HG03575 (cell line): ENCODE results near the gene NKPD1.
A peak's percentile ranks its signal among the peaks of the same experiment; 100 is the strongest.

Experiments
- ATAC-seq: cut with Tn5 transposase; IDR thresholded peaks from one replicate; pipeline ENCODE4 v1.9.1; 2021; ENCODE audit not compliant: unreplicated experiment, insufficient number of reproducible peaks, low FRiP score; ENCODE audit errors: extremely low read depth

NKPD1 gene

GRCh38 chr19:45160870-45161737 lies at the start of gene NKPD1:
NKPD1 (minus strand) TSS chr19:45160982; CDS start chr19:45160150, 832 bp downstream.
- no peak for ATAC-seq

- ATAC-seq = no peak
Measured at GRCh38 chr19:45206328-45206727, 45.5 kb upstream of the NKPD1 start.

GRCh38 chr19:45205810-45206209 lies 45.0 kb upstream of the NKPD1 start:
- ATAC-seq = no peak

GRCh38 chr19:45202637-45203036 lies 41.9 kb upstream of the NKPD1 start:
- ATAC-seq = no peak

GRCh38 chr19:45200568-45200967 lies 39.8 kb upstream of the NKPD1 start:
- ATAC-seq = no peak

GRCh38 chr19:45195764-45196163 lies 35.0 kb upstream of the NKPD1 start:
- ATAC-seq = no peak

GRCh38 chr19:45191375-45191774 lies 30.6 kb upstream of the NKPD1 start:
- ATAC-seq = no peak

GRCh38 chr19:45189971-45190370 lies 29.2 kb upstream of the NKPD1 start:
- ATAC-seq = no peak

- no peak for ATAC-seq
Measured at GRCh38 chr19:45187421-45188100, 26.8 kb upstream of the NKPD1 start.

- no peak for ATAC-seq
Measured at GRCh38 chr19:45186509-45187334, 25.9 kb upstream of the NKPD1 start.

GRCh38 chr19:45184115-45184514 lies 23.3 kb upstream of the NKPD1 start:
- ATAC-seq = no peak

GRCh38 chr19:45182758-45183157 lies 22.0 kb upstream of the NKPD1 start:
- no peak for ATAC-seq

- no peak for ATAC-seq
Measured at GRCh38 chr19:45180936-45181335, 20.2 kb upstream of the NKPD1 start.

GRCh38 chr19:45179892-45180370 lies 19.1 kb upstream of the NKPD1 start:
- ATAC-seq = no peak

GRCh38 chr19:45179072-45179891 lies 18.5 kb upstream of the NKPD1 start:
- ATAC-seq = no peak

GRCh38 chr19:45178262-45179071 lies 17.7 kb upstream of the NKPD1 start, which contains the start of gene BLOC1S3:
BLOC1S3 (plus strand) TSS chr19:45178784; CDS start chr19:45179297, 513 bp downstream.
- peak; percentile 65 for ATAC-seq

- ATAC-seq = no peak
Measured at GRCh38 chr19:45177817-45178261, 17.1 kb upstream of the NKPD1 start, which contains the start of gene TRAPPC6A. TRAPPC6A (minus strand) TSS chr19:45178237; CDS start chr19:45178218, 19 bp downstream.
